Activated naive CD8-positive, alpha-beta T cell treated with anti-CD3 and anti-CD28 coated beads for 36 hours (primary cell): ENCODE measurements around the gene NAIP. TPM values are rescaled to one million over a fixed set of nuclear protein-coding genes. Genes with fewer than 3 reads are reported as not detected.
"Not testable (repeated sequence)": the region's sequence is repeated elsewhere in the genome, so short reads cannot be mapped to it uniquely, and the experiment has no call there.

Experiments
- DNase-seq: peaks from one replicate; pipeline ENCODE4 v3.0.0; 2021
- H3K27ac Mint-ChIP-seq: one replicate; pipeline ENCODE4 v1.8.0; 2022; ENCODE audit warnings: mild to moderate bottlenecking, moderate library complexity, mixed read lengths
- H3K27me3 Mint-ChIP-seq: one replicate; pipeline ENCODE4 v1.8.0; 2022; ENCODE audit warnings: mild to moderate bottlenecking, mixed read lengths
- H3K36me3 Mint-ChIP-seq: one replicate; pipeline ENCODE4 v1.8.0; 2021; ENCODE audit warnings: mild to moderate bottlenecking, mixed read lengths
- H3K4me1 Mint-ChIP-seq: one replicate; pipeline ENCODE4 v1.8.0; 2021; ENCODE audit warnings: mixed read lengths
- H3K4me3 Mint-ChIP-seq: one replicate; pipeline ENCODE4 v1.8.0; 2022; ENCODE audit warnings: mild to moderate bottlenecking, moderate library complexity, mixed read lengths
- H3K9me3 Mint-ChIP-seq: one replicate; pipeline ENCODE4 v1.8.0; 2022; ENCODE audit warnings: mixed read lengths
- total RNA-seq, 2 experiments: library from RNA; stranded (reverse); gene quantifications; one replicate each; pipeline ENCODE4 v1.2.3, GENCODE V29; 2021

Gene NAIP
- total RNA-seq: 1 to 10 TPM in 1 of 2 experiments, under 1 TPM in 1; 0.70 to 1.1 TPM

- H3K4me1 Mint-ChIP-seq, H3K27me3 Mint-ChIP-seq, DNase-seq, H3K27ac Mint-ChIP-seq, H3K9me3 Mint-ChIP-seq, H3K36me3 Mint-ChIP-seq, H3K4me3 Mint-ChIP-seq: not testable (repeated sequence)
Observed at GRCh38 chr5:71025289-71025953, at the start of gene NAIP. NAIP (minus strand) TSS chr5:71025339; CDS start chr5:71012915, 12,424 bp downstream.

DNA sequence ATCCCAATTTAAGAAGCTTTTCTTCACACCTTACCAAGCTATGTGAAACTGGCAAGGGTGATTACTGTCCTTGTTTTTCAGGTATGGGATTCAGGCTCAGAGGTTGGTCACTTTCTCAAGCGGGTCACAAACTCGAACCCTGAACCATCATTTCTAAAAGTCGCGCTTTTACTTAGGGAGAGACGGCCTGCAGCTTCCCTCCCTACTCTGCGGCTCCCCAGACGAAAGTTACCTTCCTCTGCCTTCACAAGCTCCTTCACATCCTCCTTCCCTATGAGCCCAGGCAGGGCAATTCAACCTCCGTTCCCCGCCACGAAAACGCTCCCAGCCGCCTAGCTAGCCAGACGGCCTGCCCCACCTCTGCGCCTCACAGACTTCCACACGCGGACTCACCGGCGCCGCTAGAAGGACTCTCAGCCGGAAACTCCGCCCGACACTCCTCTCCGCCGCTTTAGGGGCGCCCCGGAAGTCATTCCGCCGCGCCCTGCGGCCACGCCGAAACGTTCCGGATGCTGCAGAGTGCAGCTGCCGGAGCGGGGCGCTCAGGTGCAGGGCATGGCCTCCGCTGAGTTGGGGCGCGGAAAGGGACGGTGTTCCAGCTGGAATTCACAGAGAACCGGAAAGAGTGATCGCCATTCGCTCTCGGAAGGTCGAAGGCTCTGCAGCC, 42.3 kb upstream of the NAIP start, which contains the start of gene GTF2H2:
GTF2H2 (minus strand) TSS at position 415 of the 667 bp plus-strand sequence. CDS start 4,913 bp downstream, outside the sequence.
- DNase-seq, H3K27me3 Mint-ChIP-seq, H3K36me3 Mint-ChIP-seq, H3K4me1 Mint-ChIP-seq, H3K27ac Mint-ChIP-seq, H3K9me3 Mint-ChIP-seq, H3K4me3 Mint-ChIP-seq: not testable (repeated sequence)

GRCh38 chr5:71061322-71061721, 36.2 kb upstream of the NAIP start:
- not testable (repeated sequence) for H3K4me1 Mint-ChIP-seq, H3K4me3 Mint-ChIP-seq, H3K27me3 Mint-ChIP-seq, DNase-seq, H3K9me3 Mint-ChIP-seq, H3K27ac Mint-ChIP-seq, H3K36me3 Mint-ChIP-seq

GRCh38 chr5:71059426-71059825, 34.3 kb upstream of the NAIP start:
- H3K27ac Mint-ChIP-seq, H3K4me1 Mint-ChIP-seq, H3K9me3 Mint-ChIP-seq, DNase-seq, H3K27me3 Mint-ChIP-seq, H3K4me3 Mint-ChIP-seq, H3K36me3 Mint-ChIP-seq: not testable (repeated sequence)

- not testable (repeated sequence) for H3K27ac Mint-ChIP-seq, H3K27me3 Mint-ChIP-seq, H3K9me3 Mint-ChIP-seq, H3K36me3 Mint-ChIP-seq, DNase-seq, H3K4me3 Mint-ChIP-seq, H3K4me1 Mint-ChIP-seq
Observed at GRCh38 chr5:71044808-71045207, 19.7 kb upstream of the NAIP start.

DNA sequence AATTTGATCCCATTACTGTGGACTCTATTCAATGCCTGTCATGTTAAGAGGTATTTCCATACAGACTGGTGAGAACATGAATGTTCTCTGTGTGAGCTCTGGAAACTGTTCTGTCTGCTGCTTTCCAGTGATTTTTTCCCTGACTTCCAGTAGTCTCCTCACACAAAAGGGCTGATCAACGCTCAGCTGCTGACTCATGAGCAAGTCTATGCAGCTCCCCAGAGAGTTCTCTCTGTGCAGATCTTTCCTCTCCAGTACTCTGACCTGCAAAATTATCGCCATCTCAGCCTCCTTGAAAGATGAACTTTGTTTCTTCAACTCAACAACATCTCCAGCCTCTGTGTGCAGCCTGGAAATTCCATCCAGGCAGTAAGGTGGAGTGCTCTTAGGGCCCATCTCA, 19.0 kb upstream of the NAIP start:
- H3K36me3 Mint-ChIP-seq, H3K27me3 Mint-ChIP-seq, H3K27ac Mint-ChIP-seq, H3K9me3 Mint-ChIP-seq, H3K4me3 Mint-ChIP-seq, DNase-seq, H3K4me1 Mint-ChIP-seq: not testable (repeated sequence)

DNA sequence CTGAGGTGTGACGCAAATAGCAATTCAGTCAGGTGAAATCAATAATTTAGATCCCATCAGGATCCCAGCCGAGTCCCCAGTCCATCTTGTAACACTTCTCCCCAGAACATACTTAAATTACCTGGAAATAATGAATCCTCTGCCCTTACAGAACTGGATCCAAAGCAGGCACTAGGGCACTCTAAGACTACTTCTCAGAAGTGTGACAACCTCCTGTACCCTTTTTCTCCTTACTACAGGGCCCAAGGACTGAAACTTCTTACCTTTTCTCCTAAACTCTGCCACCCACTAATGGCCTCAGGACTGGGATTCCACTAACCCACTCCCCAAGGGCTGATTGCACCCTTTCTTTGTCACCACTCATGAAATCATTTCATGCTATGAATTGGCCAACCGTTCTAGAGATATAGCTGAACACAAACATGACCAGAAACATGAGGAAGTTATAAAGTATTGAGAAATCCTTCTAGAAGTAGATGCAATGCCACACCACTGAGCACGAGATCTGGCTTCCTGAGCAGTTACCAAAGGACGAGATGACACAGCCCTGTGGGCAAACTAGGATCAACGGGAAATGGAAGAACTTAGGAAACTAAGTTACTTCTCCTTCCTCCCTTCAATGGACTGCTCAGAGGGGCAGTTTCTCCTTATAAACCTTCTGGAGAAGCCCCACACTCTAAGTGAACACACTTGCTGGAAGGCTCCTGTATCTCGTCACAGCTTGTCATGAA, 6.1 kb upstream of the NAIP start:
- H3K4me1 Mint-ChIP-seq, H3K27ac Mint-ChIP-seq, H3K9me3 Mint-ChIP-seq, DNase-seq, H3K36me3 Mint-ChIP-seq, H3K27me3 Mint-ChIP-seq, H3K4me3 Mint-ChIP-seq: not testable (repeated sequence)

GRCh38 chr5:71020643-71021042, 4.5 kb downstream of the NAIP start:
- H3K4me3 Mint-ChIP-seq, DNase-seq, H3K36me3 Mint-ChIP-seq, H3K27me3 Mint-ChIP-seq, H3K27ac Mint-ChIP-seq, H3K9me3 Mint-ChIP-seq, H3K4me1 Mint-ChIP-seq: not testable (repeated sequence)

GRCh38 chr5:71018376-71019005, 6.6 kb downstream of the NAIP start:
- not testable (repeated sequence) for H3K36me3 Mint-ChIP-seq, H3K27ac Mint-ChIP-seq, H3K9me3 Mint-ChIP-seq, H3K4me3 Mint-ChIP-seq, H3K27me3 Mint-ChIP-seq, H3K4me1 Mint-ChIP-seq, DNase-seq

DNA sequence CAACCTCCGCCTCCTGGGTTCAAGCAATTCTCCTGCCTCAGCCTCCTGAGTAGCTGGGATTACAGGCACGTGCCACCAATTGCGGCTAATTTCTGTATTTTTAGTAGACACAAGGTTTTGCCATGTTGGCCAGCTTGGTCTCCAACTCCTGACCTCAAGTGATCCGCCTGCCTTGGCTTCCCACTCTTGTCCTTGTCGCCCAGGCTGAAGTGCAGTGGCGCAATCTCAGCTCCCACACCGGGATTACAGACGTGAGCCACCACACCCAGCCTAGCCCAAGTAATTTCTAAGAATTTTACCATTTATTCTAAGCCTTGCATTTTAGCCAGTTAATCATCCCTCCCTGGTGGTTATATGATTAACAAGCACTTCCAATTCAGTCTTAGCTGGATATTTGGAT, 11.0 kb downstream of the NAIP start:
- no peak for DNase-seq
- H3K27me3 Mint-ChIP-seq: no peaks in the 10 kb centered on the region
- no peak overlapping the region for H3K4me3 Mint-ChIP-seq
- no peak overlapping the region for H3K27ac Mint-ChIP-seq
- no peaks in the 10 kb centered on the region for H3K36me3 Mint-ChIP-seq
- no peaks in the 10 kb centered on the region for H3K4me1 Mint-ChIP-seq
- no peaks in the 10 kb centered on the region for H3K9me3 Mint-ChIP-seq

DNA sequence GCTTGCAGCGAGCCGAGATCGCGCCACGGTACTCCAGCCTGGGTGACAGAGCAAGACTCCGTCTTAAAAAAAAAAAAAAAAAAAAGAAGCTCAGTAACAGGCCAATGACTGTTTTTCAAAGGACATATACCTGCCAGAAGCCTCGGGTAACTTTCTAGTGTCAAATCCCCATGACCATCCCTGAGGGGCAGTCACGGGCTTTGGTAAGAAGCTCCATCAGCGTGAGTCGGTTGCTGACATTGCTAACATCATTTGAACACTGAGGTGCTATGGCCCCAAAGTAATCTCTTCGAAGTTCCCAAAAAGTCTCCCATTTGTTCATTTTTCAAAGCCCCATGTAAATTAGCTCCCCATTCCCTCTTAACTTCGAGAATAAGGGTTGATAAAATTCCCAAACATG, 11.6 kb downstream of the NAIP start:
- no peaks in the 10 kb centered on the region for H3K27me3 Mint-ChIP-seq
- H3K27ac Mint-ChIP-seq: no peak overlapping the region
- DNase-seq: no peak
- H3K36me3 Mint-ChIP-seq: no peaks in the 10 kb centered on the region
- no peak overlapping the region for H3K4me3 Mint-ChIP-seq
- H3K9me3 Mint-ChIP-seq: no peaks in the 10 kb centered on the region
- no peaks in the 10 kb centered on the region for H3K4me1 Mint-ChIP-seq

GRCh38 chr5:71011194-71011792, 13.8 kb downstream of the NAIP start:
- no peak for DNase-seq
- Mint-ChIP-seq H3K27me3 (no peaks in the 10 kb centered on the region), H3K4me3 (no peak overlapping the region), H3K4me1 (no peaks in the 10 kb centered on the region), H3K27ac (no peak overlapping the region), H3K36me3 (no peaks in the 10 kb centered on the region), H3K9me3 (no peaks in the 10 kb centered on the region)

DNA sequence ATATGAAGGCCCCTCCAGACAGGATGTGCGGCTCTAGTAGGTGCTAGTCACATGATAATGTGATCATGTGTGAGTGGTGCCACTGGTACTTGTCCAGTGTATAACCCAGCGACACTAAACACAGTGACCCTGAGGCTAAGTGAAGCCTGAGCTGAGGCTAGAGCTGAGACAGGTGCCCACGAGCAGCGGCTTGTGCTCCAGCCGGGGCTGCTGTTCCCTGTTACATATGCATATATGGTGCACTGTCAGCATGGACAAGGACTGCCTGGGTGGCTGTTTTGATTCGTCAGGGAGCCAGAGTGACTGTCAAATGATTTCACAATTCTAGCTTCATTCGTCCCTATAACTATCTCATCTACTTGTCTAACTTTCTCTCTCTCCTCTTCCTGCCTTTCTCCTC, 18.2 kb downstream of the NAIP start:
- H3K27me3 Mint-ChIP-seq, H3K36me3 Mint-ChIP-seq, H3K9me3 Mint-ChIP-seq, DNase-seq, H3K4me1 Mint-ChIP-seq, H3K27ac Mint-ChIP-seq, H3K4me3 Mint-ChIP-seq: not testable (repeated sequence)

GRCh38 chr5:70984882-70985281, 40.3 kb downstream of the NAIP start:
- not testable (repeated sequence) for H3K27me3 Mint-ChIP-seq, H3K36me3 Mint-ChIP-seq, H3K4me1 Mint-ChIP-seq, H3K9me3 Mint-ChIP-seq, H3K27ac Mint-ChIP-seq, H3K4me3 Mint-ChIP-seq, DNase-seq

- not testable (repeated sequence) for DNase-seq, H3K27ac Mint-ChIP-seq, H3K4me3 Mint-ChIP-seq, H3K4me1 Mint-ChIP-seq, H3K36me3 Mint-ChIP-seq, H3K9me3 Mint-ChIP-seq, H3K27me3 Mint-ChIP-seq
Observed at GRCh38 chr5:70967220-70967619, 57.9 kb downstream of the NAIP start.
